ENCODE data around the gene RIOX2. TPM values are rescaled to one million over a fixed set of nuclear protein-coding genes. Genes with fewer than 3 reads are reported as not detected.

RIOX2 gene
- total and polyA plus RNA-seq, 2 donors (not counting 1 experiment from before 2014, with no cell fraction given) = 18.5 to 23.6 TPM

DNA sequence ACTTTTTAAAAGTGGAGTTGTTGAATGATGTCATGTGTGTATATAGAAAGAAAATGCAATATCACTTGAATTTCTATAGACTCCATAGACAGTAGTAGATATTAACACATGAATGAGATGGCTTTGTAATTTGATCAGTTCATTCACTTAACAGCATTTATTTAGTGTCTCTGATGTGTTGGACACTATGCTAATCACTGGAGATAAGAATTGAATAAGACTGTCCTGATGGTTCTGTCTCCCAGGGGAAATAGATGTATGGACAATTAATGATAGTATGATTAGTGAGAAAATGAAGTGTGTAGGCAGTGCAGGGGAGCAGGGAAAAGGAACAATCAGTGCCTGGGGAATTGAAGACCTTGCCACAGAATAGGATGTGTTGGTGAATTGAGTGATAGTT lies 72.9 kb downstream of the RIOX2 start:
- no peak overlapping the region for H3K27ac ChIP-seq (ENCODE audit: low read length in 2 of 2)

DNA sequence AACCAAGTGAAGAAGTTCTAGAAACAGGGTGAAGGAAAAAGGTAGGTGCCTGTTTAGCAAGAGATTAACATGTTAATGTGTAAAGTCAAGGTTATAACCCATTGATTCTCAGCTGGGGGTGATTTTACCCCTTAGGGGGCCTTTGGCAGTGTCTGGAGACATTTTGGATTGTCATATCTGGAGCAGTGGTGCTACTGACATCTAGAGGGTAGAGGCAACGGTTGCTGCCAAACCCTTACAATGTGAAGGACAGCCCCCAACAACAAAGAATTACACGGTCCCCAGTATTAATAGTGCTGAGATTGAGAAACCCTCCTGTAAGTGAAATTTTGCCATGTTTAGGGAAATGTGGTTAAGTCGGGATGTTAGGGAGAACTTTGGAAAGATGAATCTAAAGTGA lies 75.7 kb downstream of the RIOX2 start:
- H3K9ac ChIP-seq (ENCODE audit: low read length) = no peak overlapping the region
- no peaks in the 10 kb centered on the region for H3K9me3 ChIP-seq (ENCODE audit: control extremely low read depth in 1 of 3, control insufficient read depth in 2 of 3, insufficient read depth in 1 of 3, low read length in 2 of 3)
- no peak overlapping the region for H3K4me3 ChIP-seq (ENCODE audit: control extremely low read depth in 1 of 5, extremely low read depth in 1 of 5, insufficient read depth in 1 of 5, low read depth in 2 of 5, low read length in 4 of 5)
- H3K4me1 ChIP-seq (ENCODE audit: control insufficient read depth in 2 of 2, insufficient read depth in 2 of 2, low read length in 2 of 2) = peaks cover 4 to 7% of the 10 kb centered on the region in 2 donors
- no peaks in the 10 kb centered on the region for H4K20me1 ChIP-seq (ENCODE audit: control insufficient read depth, insufficient read depth, low read length, poor library complexity, severe bottlenecking)
- no peaks in the 10 kb centered on the region for H3K9me3 Mint-ChIP-seq (ENCODE audit: insufficient read depth)
- H3K27ac Mint-ChIP-seq = no peak overlapping the region
- no peak for ATAC-seq (ENCODE audit: low read depth)
- CTCF ChIA-PET = no interaction called here
- no peaks in the 10 kb centered on the region for H3K27me3 ChIP-seq (replicated peaks in 1 of 4; ENCODE audit: control extremely low read depth in 1 of 4, control insufficient read depth in 3 of 4, insufficient read depth in 4 of 4, low read length in 3 of 4)
- no peaks in the 10 kb centered on the region for H3K27me3 Mint-ChIP-seq
- no peaks in the 10 kb centered on the region for H3K79me2 ChIP-seq (ENCODE audit: control insufficient read depth, insufficient read depth, low read length)
- no peaks in the 10 kb centered on the region for H3K36me3 ChIP-seq (replicated peaks in 1 of 2; ENCODE audit: control extremely low read depth in 1 of 2, control insufficient read depth in 1 of 2, extremely low read depth in 1 of 2, insufficient read depth in 2 of 2, low read length in 1 of 2)
- H3K4me2 ChIP-seq (replicated peaks; ENCODE audit: low read depth, low read length, poor library complexity, severe bottlenecking) = no peak overlapping the region
- no peak overlapping the region for H3K27ac ChIP-seq (ENCODE audit: low read length in 2 of 2)
- TF ChIP-seq, protein P1, sequence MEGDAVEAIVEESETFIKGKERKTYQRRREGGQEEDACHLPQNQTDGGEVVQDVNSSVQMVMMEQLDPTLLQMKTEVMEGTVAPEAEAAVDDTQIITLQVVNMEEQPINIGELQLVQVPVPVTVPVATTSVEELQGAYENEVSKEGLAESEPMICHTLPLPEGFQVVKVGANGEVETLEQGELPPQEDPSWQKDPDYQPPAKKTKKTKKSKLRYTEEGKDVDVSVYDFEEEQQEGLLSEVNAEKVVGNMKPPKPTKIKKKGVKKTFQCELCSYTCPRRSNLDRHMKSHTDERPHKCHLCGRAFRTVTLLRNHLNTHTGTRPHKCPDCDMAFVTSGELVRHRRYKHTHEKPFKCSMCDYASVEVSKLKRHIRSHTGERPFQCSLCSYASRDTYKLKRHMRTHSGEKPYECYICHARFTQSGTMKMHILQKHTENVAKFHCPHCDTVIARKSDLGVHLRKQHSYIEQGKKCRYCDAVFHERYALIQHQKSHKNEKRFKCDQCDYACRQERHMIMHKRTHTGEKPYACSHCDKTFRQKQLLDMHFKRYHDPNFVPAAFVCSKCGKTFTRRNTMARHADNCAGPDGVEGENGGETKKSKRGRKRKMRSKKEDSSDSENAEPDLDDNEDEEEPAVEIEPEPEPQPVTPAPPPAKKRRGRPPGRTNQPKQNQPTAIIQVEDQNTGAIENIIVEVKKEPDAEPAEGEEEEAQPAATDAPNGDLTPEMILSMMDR (IDR thresholded peaks at IDR 0.05) = no peak
- no peak for TF ChIP-seq EZH2 (IDR thresholded peaks at IDR 0.05; ENCODE audit: borderline replicate concordance, insufficient read depth, low read depth, low read length, poor library complexity, severe bottlenecking)
- no peak overlapping the region for H2AFZ ChIP-seq (ENCODE audit: insufficient read depth, low read depth, low read length, poor library complexity, severe bottlenecking)
- POLR2A ChIA-PET = no interaction called here
- DNase-seq = no peak
- peaks cover 11% of the 10 kb centered on the region for H3K4me1 Mint-ChIP-seq
- intact Hi-C loops (cut with micrococcal nuclease) = no loop called here
- no CpG with 5 or more reads among the region's 3 CpGs for WGBS (ENCODE audit: insufficient coverage)
- H3K4me3 Mint-ChIP-seq = no peak overlapping the region

More for the DNA sequence above, 72.9 kb downstream of the RIOX2 start:
- Histone ChIP-seq H3K79me2 (ENCODE audit: control insufficient read depth, insufficient read depth, low read length) (no peaks in the 10 kb centered on the region), H3K4me2 (replicated peaks; ENCODE audit: low read depth, low read length, poor library complexity, severe bottlenecking) (no peak overlapping the region), H3K9me3 (ENCODE audit: control extremely low read depth in 1 of 3, control insufficient read depth in 2 of 3, insufficient read depth in 1 of 3, low read length in 2 of 3) (no peaks in the 10 kb centered on the region), H4K20me1 (ENCODE audit: control insufficient read depth, insufficient read depth, low read length, poor library complexity, severe bottlenecking) (no peaks in the 10 kb centered on the region), H3K27me3 (replicated peaks in 1 of 4; ENCODE audit: control extremely low read depth in 1 of 4, control insufficient read depth in 3 of 4, insufficient read depth in 4 of 4, low read length in 3 of 4) (no peaks in the 10 kb centered on the region), H3K9ac (ENCODE audit: low read length) (no peak overlapping the region), H3K36me3 (replicated peaks in 1 of 2; ENCODE audit: control extremely low read depth in 1 of 2, control insufficient read depth in 1 of 2, extremely low read depth in 1 of 2, insufficient read depth in 2 of 2, low read length in 1 of 2) (no peaks in the 10 kb centered on the region), H2AFZ (ENCODE audit: insufficient read depth, low read depth, low read length, poor library complexity, severe bottlenecking) (no peak overlapping the region), H3K4me3 (ENCODE audit: control extremely low read depth in 1 of 5, extremely low read depth in 1 of 5, insufficient read depth in 1 of 5, low read depth in 2 of 5, low read length in 4 of 5) (no peak overlapping the region), H3K4me1 (ENCODE audit: control insufficient read depth in 2 of 2, insufficient read depth in 2 of 2, low read length in 2 of 2) (peaks cover 4 to 7% of the 10 kb centered on the region in 2 donors)
- Mint-ChIP-seq H3K9me3 (ENCODE audit: insufficient read depth) (no peaks in the 10 kb centered on the region), H3K4me3 (no peak overlapping the region), H3K27me3 (no peaks in the 10 kb centered on the region), H3K4me1 (peaks cover 11% of the 10 kb centered on the region), H3K27ac (no peak overlapping the region)
- CTCF ChIA-PET = no interaction called here
- intact Hi-C loops (cut with micrococcal nuclease) = no loop called here
- ATAC-seq (ENCODE audit: low read depth) (no peak), DNase-seq (no peak)
- POLR2A ChIA-PET = no interaction called here
- no peak for TF ChIP-seq EZH2 (IDR thresholded peaks at IDR 0.05; ENCODE audit: borderline replicate concordance, insufficient read depth, low read depth, low read length, poor library complexity, severe bottlenecking)
- TF ChIP-seq, protein P1 (IDR thresholded peaks at IDR 0.05) = no peak

Data from B cell (primary cell).